ENCODE results near the gene SLC35F4. TPM values are rescaled to one million over a fixed set of nuclear protein-coding genes. Genes with fewer than 3 reads are reported as not detected.
"Not testable (repeated sequence)": the region's sequence is repeated elsewhere in the genome, so short reads cannot be mapped to it uniquely, and the experiment has no call there.

Gene SLC35F4
- total RNA-seq, 1 donor, result not detected

DNA sequence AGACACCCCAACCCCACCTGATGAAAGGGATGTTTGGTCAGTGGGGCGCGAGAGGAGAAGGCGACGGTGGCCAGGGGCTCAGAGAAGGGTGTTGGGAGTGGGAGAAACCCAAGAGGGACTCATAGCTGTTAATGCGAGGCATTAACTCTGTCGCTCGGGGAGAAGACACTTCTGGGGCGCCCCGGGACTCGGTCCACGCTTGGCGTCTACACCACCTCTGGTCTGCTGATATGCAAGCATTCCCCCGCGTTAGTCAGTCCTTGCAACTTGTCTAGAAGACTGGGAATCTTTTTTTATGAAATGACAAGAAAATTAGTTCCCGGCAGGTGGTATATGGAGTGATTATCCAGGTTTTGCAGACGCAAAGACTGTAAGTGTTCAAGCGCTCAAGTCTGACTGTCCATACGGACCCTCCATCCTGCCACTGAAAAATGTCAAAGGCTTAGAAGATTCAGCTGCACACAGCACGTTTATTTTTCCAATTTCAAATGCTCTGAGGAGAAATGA, 360 bp upstream of the SLC35F4 start:
- H3K4me3 ChIP-seq (ENCODE audit: low read length), result no peak overlapping the region
- no peaks in the 10 kb centered on the region for H3K4me1 ChIP-seq (ENCODE audit: insufficient read depth, low read length)
- no peaks in the 10 kb centered on the region for H3K9me3 ChIP-seq (ENCODE audit: low read depth, low read length)
- peaks cover 42% of the 10 kb centered on the region for H3K27me3 ChIP-seq (ENCODE audit: insufficient read depth, low read length)

GRCh38 chr14:57865066-57865402, 858 bp downstream of the SLC35F4 start:
- no peaks in the 10 kb centered on the region for H3K4me1 ChIP-seq (ENCODE audit: insufficient read depth, low read length)
- no peak overlapping the region for H3K4me3 ChIP-seq (ENCODE audit: low read length)
- peaks cover 42% of the 10 kb centered on the region for H3K27me3 ChIP-seq (ENCODE audit: insufficient read depth, low read length)
- H3K9me3 ChIP-seq (ENCODE audit: low read depth, low read length), result no peaks in the 10 kb centered on the region

GRCh38 chr14:57864659-57865058, 1.2 kb downstream of the SLC35F4 start:
- H3K27me3 ChIP-seq (ENCODE audit: insufficient read depth, low read length), result peaks cover 42% of the 10 kb centered on the region
- no peaks in the 10 kb centered on the region for H3K9me3 ChIP-seq (ENCODE audit: low read depth, low read length)
- H3K4me1 ChIP-seq (ENCODE audit: insufficient read depth, low read length), result no peaks in the 10 kb centered on the region
- H3K4me3 ChIP-seq (ENCODE audit: low read length), result no peak overlapping the region

GRCh38 chr14:57863471-57863870, 2.4 kb downstream of the SLC35F4 start:
- H3K9me3 ChIP-seq (ENCODE audit: low read depth, low read length), result no peaks in the 10 kb centered on the region
- H3K27me3 ChIP-seq (ENCODE audit: insufficient read depth, low read length), result peaks cover 38% of the 10 kb centered on the region
- no peak overlapping the region for H3K4me3 ChIP-seq (ENCODE audit: low read length)
- H3K4me1 ChIP-seq (ENCODE audit: insufficient read depth, low read length), result no peaks in the 10 kb centered on the region

DNA sequence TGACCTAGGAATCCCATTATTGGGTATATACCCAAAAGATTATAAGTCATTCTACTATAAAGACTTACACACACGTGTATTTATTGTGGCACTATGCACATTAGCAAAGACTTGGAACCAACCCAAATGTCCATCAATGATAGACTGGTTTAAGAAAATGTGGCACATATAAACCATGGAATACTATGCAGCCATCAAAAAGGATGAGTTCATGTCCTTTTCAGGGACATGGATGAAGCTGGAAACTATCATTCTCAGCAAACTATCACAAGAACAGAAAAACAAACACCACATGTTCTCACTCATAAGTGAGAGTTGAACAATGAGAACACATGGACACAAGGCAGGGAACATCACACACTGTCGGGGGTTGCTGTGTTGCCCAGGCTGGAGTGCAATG, 10.2 kb downstream of the SLC35F4 start:
- not testable (repeated sequence) for H3K9me3 ChIP-seq (ENCODE audit: low read depth, low read length); H3K4me3 ChIP-seq (ENCODE audit: low read length); H3K4me1 ChIP-seq (ENCODE audit: insufficient read depth, low read length); H3K27me3 ChIP-seq (ENCODE audit: insufficient read depth, low read length)

DNA sequence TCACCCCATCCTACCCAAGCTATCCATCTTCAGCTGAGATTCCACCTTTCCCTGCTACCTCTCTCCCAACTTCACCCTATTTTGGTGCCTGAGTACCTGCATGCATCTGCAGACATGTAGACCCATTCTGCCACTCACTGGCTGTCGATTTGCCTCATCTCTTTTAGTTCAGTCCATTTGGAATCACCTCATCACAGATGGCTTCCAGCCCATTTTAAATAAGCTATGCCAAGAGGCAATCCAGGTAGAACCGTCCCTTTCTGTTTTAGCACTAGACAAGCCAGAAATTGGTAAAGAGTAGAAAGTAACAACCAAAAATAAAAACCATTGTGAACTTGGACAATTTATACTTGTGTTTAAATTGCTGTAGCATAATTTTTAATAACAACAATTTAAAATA, 11.3 kb downstream of the SLC35F4 start:
- H3K9me3 ChIP-seq (ENCODE audit: low read depth, low read length), result no peaks in the 10 kb centered on the region
- no peaks in the 10 kb centered on the region for H3K4me1 ChIP-seq (ENCODE audit: insufficient read depth, low read length)

GRCh38 chr14:57851354-57851753, 14.5 kb downstream of the SLC35F4 start:
- H3K9me3 ChIP-seq (ENCODE audit: low read depth, low read length), result no peaks in the 10 kb centered on the region
- no peaks in the 10 kb centered on the region for H3K27me3 ChIP-seq (ENCODE audit: insufficient read depth, low read length)
- no peaks in the 10 kb centered on the region for H3K4me1 ChIP-seq (ENCODE audit: insufficient read depth, low read length)
- H3K4me3 ChIP-seq (ENCODE audit: low read length), result no peak overlapping the region

More for the DNA sequence above, 11.3 kb downstream of the SLC35F4 start:
- H3K27me3 ChIP-seq (ENCODE audit: insufficient read depth, low read length), result no peaks in the 10 kb centered on the region
- H3K4me3 ChIP-seq (ENCODE audit: low read length), result no peak overlapping the region

- Histone ChIP-seq H3K9me3 (ENCODE audit: low read depth, low read length) (no peaks in the 10 kb centered on the region), H3K4me1 (ENCODE audit: insufficient read depth, low read length) (no peaks in the 10 kb centered on the region), H3K4me3 (ENCODE audit: low read length) (no peak overlapping the region), H3K27me3 (ENCODE audit: insufficient read depth, low read length) (no peaks in the 10 kb centered on the region)
These were observed 17.1 kb downstream of the SLC35F4 start for GRCh38 chr14:57848786-57849185.

- no peaks in the 10 kb centered on the region for H3K4me1 ChIP-seq (ENCODE audit: insufficient read depth, low read length)
- H3K27me3 ChIP-seq (ENCODE audit: insufficient read depth, low read length), result no peaks in the 10 kb centered on the region
- no peak overlapping the region for H3K4me3 ChIP-seq (ENCODE audit: low read length)
- no peaks in the 10 kb centered on the region for H3K9me3 ChIP-seq (ENCODE audit: low read depth, low read length)
These were observed 17.5 kb downstream of the SLC35F4 start for GRCh38 chr14:57848353-57848752.

DNA sequence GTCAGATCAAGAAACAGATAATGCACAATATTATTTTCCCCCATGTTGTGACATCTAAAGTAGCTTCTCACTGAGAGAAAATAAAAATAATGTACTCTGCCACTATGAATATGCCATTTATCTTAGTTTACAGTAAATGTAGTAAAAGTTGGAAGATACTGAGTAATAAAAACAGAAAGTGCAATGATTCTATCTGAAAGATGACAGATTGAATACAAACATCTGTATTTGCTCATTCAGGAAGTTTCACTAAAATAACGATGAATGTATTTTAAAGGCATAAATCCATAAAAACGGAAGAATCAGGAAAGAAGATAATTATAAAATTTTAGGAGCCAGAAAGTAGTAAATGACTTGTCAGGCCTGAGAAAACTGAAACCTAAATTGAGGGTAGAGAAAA, 18.2 kb downstream of the SLC35F4 start:
- Histone ChIP-seq H3K4me3 (ENCODE audit: low read length) (no peak overlapping the region), H3K9me3 (ENCODE audit: low read depth, low read length) (no peaks in the 10 kb centered on the region), H3K4me1 (ENCODE audit: insufficient read depth, low read length) (no peaks in the 10 kb centered on the region), H3K27me3 (ENCODE audit: insufficient read depth, low read length) (no peaks in the 10 kb centered on the region)

GRCh38 chr14:57847096-57847495, 18.8 kb downstream of the SLC35F4 start:
- Histone ChIP-seq H3K4me3 (ENCODE audit: low read length) (no peak overlapping the region), H3K4me1 (ENCODE audit: insufficient read depth, low read length) (no peaks in the 10 kb centered on the region), H3K27me3 (ENCODE audit: insufficient read depth, low read length) (no peaks in the 10 kb centered on the region), H3K9me3 (ENCODE audit: low read depth, low read length) (no peaks in the 10 kb centered on the region)

- no peaks in the 10 kb centered on the region for H3K9me3 ChIP-seq (ENCODE audit: low read depth, low read length)
- H3K4me3 ChIP-seq (ENCODE audit: low read length), result no peak overlapping the region
- H3K27me3 ChIP-seq (ENCODE audit: insufficient read depth, low read length), result no peaks in the 10 kb centered on the region
These were observed 19.3 kb downstream of the SLC35F4 start for GRCh38 chr14:57846596-57846995.

DNA sequence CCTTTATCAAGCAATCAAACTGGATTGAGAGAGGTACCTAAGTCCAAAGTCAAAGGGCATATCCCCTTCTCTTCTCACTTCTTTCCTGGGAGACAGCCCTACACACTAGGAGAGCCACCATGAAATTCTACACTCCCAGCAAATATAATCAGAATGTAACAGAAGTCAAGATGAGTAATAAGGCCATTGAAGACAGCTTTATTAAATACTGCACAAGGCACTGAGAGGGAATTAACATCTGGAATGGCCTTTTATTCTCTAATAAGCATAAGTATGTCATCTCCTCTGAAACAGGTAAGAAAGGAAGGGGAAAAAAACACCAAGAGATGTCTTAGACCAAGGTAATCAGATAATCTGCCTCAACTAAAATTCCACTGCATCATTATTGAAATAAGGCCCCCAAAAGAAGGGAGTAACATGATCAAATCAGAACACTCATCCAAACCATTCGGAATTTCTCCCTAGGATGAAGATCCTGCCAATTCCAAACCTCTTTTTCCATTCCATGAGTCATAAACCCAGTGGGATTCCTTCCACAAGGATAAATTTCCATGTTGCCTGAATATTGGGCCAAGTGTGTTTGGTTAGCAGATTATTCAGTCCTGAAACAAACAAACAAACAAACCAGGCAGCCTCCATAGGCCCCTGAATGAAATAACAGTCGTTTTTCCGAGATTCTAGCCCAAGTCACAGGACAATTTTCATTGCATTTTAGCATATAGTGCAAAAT, 19.9 kb downstream of the SLC35F4 start:
- Histone ChIP-seq H3K4me3 (ENCODE audit: low read length) (no peak overlapping the region), H3K4me1 (ENCODE audit: insufficient read depth, low read length) (no peaks in the 10 kb centered on the region), H3K9me3 (ENCODE audit: low read depth, low read length) (no peaks in the 10 kb centered on the region), H3K27me3 (ENCODE audit: insufficient read depth, low read length) (no peaks in the 10 kb centered on the region)

More at GRCh38 chr14:57846596-57846995, 19.3 kb downstream of the SLC35F4 start:
- H3K4me1 ChIP-seq (ENCODE audit: insufficient read depth, low read length), result no peaks in the 10 kb centered on the region

- Histone ChIP-seq H3K4me1 (ENCODE audit: insufficient read depth, low read length) (no peaks in the 10 kb centered on the region), H3K27me3 (ENCODE audit: insufficient read depth, low read length) (no peaks in the 10 kb centered on the region), H3K4me3 (ENCODE audit: low read length) (no peak overlapping the region), H3K9me3 (ENCODE audit: low read depth, low read length) (no peaks in the 10 kb centered on the region)
These were observed 20.6 kb downstream of the SLC35F4 start for GRCh38 chr14:57845316-57845715.

DNA sequence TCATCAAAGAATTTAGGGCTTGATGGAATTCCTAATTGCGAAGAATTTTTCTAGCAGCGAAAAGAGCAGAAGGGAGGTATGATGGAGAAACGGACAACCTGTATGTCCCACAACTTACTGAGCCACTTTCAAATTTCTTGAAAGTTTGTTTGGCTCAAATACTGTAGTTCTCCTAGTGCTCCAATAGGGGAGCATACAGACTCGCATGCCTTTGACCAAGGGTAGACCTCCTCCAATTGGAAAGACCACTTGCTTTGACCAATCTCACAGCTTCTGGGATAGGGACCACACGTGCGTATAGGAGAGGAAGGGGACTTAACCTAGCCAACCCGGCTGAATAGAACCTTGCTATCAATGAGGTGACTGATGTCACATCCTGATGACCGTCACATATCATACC, 28.6 kb downstream of the SLC35F4 start:
- no peaks in the 10 kb centered on the region for H3K4me1 ChIP-seq (ENCODE audit: insufficient read depth, low read length)
- H3K4me3 ChIP-seq (ENCODE audit: low read length), result no peak overlapping the region
- no peaks in the 10 kb centered on the region for H3K27me3 ChIP-seq (ENCODE audit: insufficient read depth, low read length)
- H3K9me3 ChIP-seq (ENCODE audit: low read depth, low read length), result no peaks in the 10 kb centered on the region

- no peak overlapping the region for H3K4me3 ChIP-seq (ENCODE audit: low read length)
- no peaks in the 10 kb centered on the region for H3K4me1 ChIP-seq (ENCODE audit: insufficient read depth, low read length)
- no peaks in the 10 kb centered on the region for H3K27me3 ChIP-seq (ENCODE audit: insufficient read depth, low read length)
- no peaks in the 10 kb centered on the region for H3K9me3 ChIP-seq (ENCODE audit: low read depth, low read length)
These were observed 30.1 kb downstream of the SLC35F4 start for GRCh38 chr14:57835766-57836165.

All from mononuclear cell (primary cell).